ENCODE measurements around the gene VWA3A.
"Not testable (repeated sequence)": the region's sequence is repeated elsewhere in the genome, so short reads cannot be mapped to it uniquely, and the experiment has no call there.

The VWA3A gene

GRCh38 chr16:22092143-22092933 lies at the start of gene VWA3A:
Gene VWA3A, plus strand, starts transcription at chr16:22092541. Its CDS starts 97 bp downstream, at chr16:22092638.
- DNase-seq, result peak in 29 of 56 donors; percentile 2 to 46 (median 14)

- not testable (repeated sequence) for DNase-seq
Measured at GRCh38 chr16:22043882-22044281, 48.5 kb upstream of the VWA3A start.

- DNase-seq, result not testable (repeated sequence)
Measured at GRCh38 chr16:22045888-22046287, 46.5 kb upstream of the VWA3A start.

- DNase-seq, result no peak
Measured at GRCh38 chr16:22050963-22051362, 41.4 kb upstream of the VWA3A start.

- DNase-seq, result no peak
Measured at GRCh38 chr16:22052980-22053379, 39.4 kb upstream of the VWA3A start.

GRCh38 chr16:22053921-22054341 lies 38.4 kb upstream of the VWA3A start:
- no peak for DNase-seq

GRCh38 chr16:22054847-22055590 lies 37.3 kb upstream of the VWA3A start:
- no peak for DNase-seq

GRCh38 chr16:22055881-22056280 lies 36.5 kb upstream of the VWA3A start:
- no peak for DNase-seq

GRCh38 chr16:22063888-22064467 lies 28.4 kb upstream of the VWA3A start:
- no peak for DNase-seq

GRCh38 chr16:22065252-22065651 lies 27.1 kb upstream of the VWA3A start:
- no peak for DNase-seq

- peak in 1 of 56 donors; percentile 9 for DNase-seq
Measured at GRCh38 chr16:22070361-22071330, 21.7 kb upstream of the VWA3A start.

GRCh38 chr16:22071331-22071910 lies 20.9 kb upstream of the VWA3A start:
- DNase-seq, result no peak

GRCh38 chr16:22073350-22073749 lies 19.0 kb upstream of the VWA3A start:
- no peak for DNase-seq

- DNase-seq, result no peak
Measured at GRCh38 chr16:22075043-22075757, 17.1 kb upstream of the VWA3A start.

- no peak for DNase-seq
Measured at GRCh38 chr16:22075776-22076175, 16.6 kb upstream of the VWA3A start.

- peak in 30 of 56 donors; percentile 1 to 80 (median 20) for DNase-seq
Measured at GRCh38 chr16:22077700-22078313, 14.5 kb upstream of the VWA3A start.

GRCh38 chr16:22078656-22079055 lies 13.7 kb upstream of the VWA3A start:
- DNase-seq, result no peak

- no peak for DNase-seq
Measured at GRCh38 chr16:22081050-22081449, 11.3 kb upstream of the VWA3A start.

GRCh38 chr16:22086440-22086839 lies 5.9 kb upstream of the VWA3A start:
- DNase-seq, result no peak
